HepG2 (cell line): ENCODE data around the gene ODAM. TPM values are rescaled to one million over a fixed set of nuclear protein-coding genes. Genes with fewer than 3 reads are reported as not detected.

Experiments
- ADNP ChIP-seq: sonication (generic); formaldehyde crosslinking; IDR thresholded peaks from 2 replicates; pipeline ENCODE4 v1.4.0; 2020; ENCODE audit warnings: missing genetic modification reagents
- CBX2 ChIP-seq, 2 experiments: fragments of 200-600 bp in 1 of 2; sonication (generic); formaldehyde crosslinking in 1 of 2; IDR thresholded peaks; 2 replicates each; pipeline versions ENCODE4 v1.7.0 to v1.8.1; 2018 to 2022; ENCODE audit warnings: low read depth in 2 of 2, low read length in 1 of 2, mild to moderate bottlenecking in 1 of 2, missing genetic modification reagents in 1 of 2
- EEA1 ChIP-seq: sonication (generic); formaldehyde crosslinking; IDR thresholded peaks from 2 replicates; pipeline ENCODE4 v1.5.1; 2020; ENCODE audit warnings: mild to moderate bottlenecking, missing genetic modification reagents, borderline replicate concordance
- EP300 ChIP-seq, 3 experiments: sonication (generic) in 1 of 3; formaldehyde crosslinking in 1 of 3; IDR thresholded peaks; 2 replicates each; pipeline versions ENCODE4 v1.5.1 to v1.6.1; 2011 to 2020; ENCODE audit warnings: low read depth in 2 of 3, low read length in 2 of 3, borderline replicate concordance in 1 of 3, improper control_type of control experiment in 1 of 3, mild to moderate bottlenecking in 1 of 3, missing genetic modification reagents in 1 of 3, moderate library complexity in 1 of 3
- FOXJ3 ChIP-seq: sonication (generic); formaldehyde crosslinking; IDR thresholded peaks from 2 replicates; pipeline ENCODE4 v1.4.0; 2020; ENCODE audit warnings: missing genetic modification reagents, mild to moderate bottlenecking, borderline replicate concordance
- FOXM1 ChIP-seq: sonication (generic); formaldehyde crosslinking; IDR thresholded peaks from 2 replicates; pipeline ENCODE4 v1.5.0; 2020; ENCODE audit warnings: missing genetic modification reagents
- GFI1 ChIP-seq: sonication (generic); formaldehyde crosslinking; IDR thresholded peaks from 2 replicates; pipeline ENCODE4 v1.5.0; 2020; ENCODE audit warnings: missing genetic modification reagents, mild to moderate bottlenecking, borderline replicate concordance
- JUN ChIP-seq: sonication (generic); formaldehyde crosslinking; IDR thresholded peaks from 2 replicates; pipeline ENCODE4 v1.4.0; 2020; ENCODE audit warnings: mild to moderate bottlenecking, missing genetic modification reagents
- LCORL ChIP-seq, 2 experiments: fragments of 450-650 bp in 1 of 2; sonication (generic) in 1 of 2; formaldehyde crosslinking in 1 of 2; IDR thresholded peaks; 2 replicates each; pipeline versions ENCODE4 v1.5.0 to v1.6.1; 2017 to 2020; ENCODE audit warnings: antibody characterized with exemption in 1 of 2, missing genetic modification reagents in 1 of 2
- NR3C1 ChIP-seq: sonication (generic); formaldehyde crosslinking; IDR thresholded peaks from 2 replicates; pipeline ENCODE4 v1.4.0; 2020; ENCODE audit warnings: missing genetic modification reagents
- PRDM4 ChIP-seq: sonication (generic); formaldehyde crosslinking; IDR thresholded peaks from 2 replicates; pipeline ENCODE4 v1.9.0; 2021; ENCODE audit warnings: missing genetic modification reagents, borderline replicate concordance
- SATB2 ChIP-seq: sonication (generic); formaldehyde crosslinking; IDR thresholded peaks from 2 replicates; pipeline ENCODE4 v1.5.0; 2020; ENCODE audit warnings: missing genetic modification reagents
- SIX1 ChIP-seq: sonication (generic); formaldehyde crosslinking; IDR thresholded peaks from 2 replicates; pipeline ENCODE4 v1.4.0; 2020; ENCODE audit warnings: missing genetic modification reagents, borderline replicate concordance
- SMAD1 ChIP-seq: sonication (generic); formaldehyde crosslinking; IDR thresholded peaks from 2 replicates; pipeline ENCODE4 v1.4.0; 2020; ENCODE audit warnings: missing genetic modification reagents, low read depth, mild to moderate bottlenecking, borderline replicate concordance
- SP5 ChIP-seq: IDR thresholded peaks from 2 replicates; pipeline ENCODE4 v1.6.1; 2016; ENCODE audit warnings: low read depth, borderline replicate concordance
- TEAD3 ChIP-seq: optimal IDR thresholded peaks from 2 replicates; pipeline ENCODE3; 2016; ENCODE audit warnings: borderline replicate concordance
- ZBTB21 ChIP-seq: sonication (generic); formaldehyde crosslinking; IDR thresholded peaks from 2 replicates; pipeline ENCODE4 v1.4.0; 2020; ENCODE audit warnings: missing genetic modification reagents
- ZFP36 ChIP-seq: fragments of 150-350 bp; IDR thresholded peaks from 2 replicates; pipeline ENCODE4 v1.6.1; 2018; ENCODE audit warnings: borderline replicate concordance, low read length, low read depth; ENCODE audit not compliant: partially characterized antibody
- ZFP36L1 ChIP-seq: sonication (generic); formaldehyde crosslinking; IDR thresholded peaks from 2 replicates; pipeline ENCODE4 v1.8.0; 2022; ENCODE audit warnings: mild to moderate bottlenecking, missing genetic modification reagents, moderate library complexity
- ZMYM3 ChIP-seq: sonication (generic); formaldehyde crosslinking; IDR thresholded peaks from 2 replicates; pipeline ENCODE4 v1.5.1; 2020; ENCODE audit warnings: mild to moderate bottlenecking, missing genetic modification reagents
- ZNF3 ChIP-seq: IDR thresholded peaks from 2 replicates; pipeline ENCODE4 v1.7.0; 2017; ENCODE audit warnings: inconsistent platforms
- ZNF335 ChIP-seq: sonication (generic); formaldehyde crosslinking; IDR thresholded peaks from 2 replicates; pipeline ENCODE4 v1.4.0; 2020; ENCODE audit warnings: missing genetic modification reagents
- ZNF878 ChIP-seq: sonication (generic); formaldehyde crosslinking; IDR thresholded peaks from 2 replicates; pipeline ENCODE4 v1.8.1; 2023; ENCODE audit warnings: mild to moderate bottlenecking, missing genetic modification reagents, moderate library complexity
- polyA plus RNA-seq, 8 experiments: library from polyadenylated mRNA; depleted of rRNA in 3 of 8; stranded (reverse) in 7 of 8; unstranded in 1 of 8; fragments of >200 nt; fragmentation: Illumina TruSeq in 4 of 8; extraction: Trizol in 4 of 8; gene quantifications; 2 replicates each; pipeline versions ENCODE4 v1.2.1 to v1.2.3, GENCODE V29; 2011 to 2016; ENCODE audit warnings: low read depth in 4 of 8, missing spikeins in 1 of 8, mixed read lengths in 1 of 8; ENCODE audit not compliant: insufficient read depth in 1 of 8
- total RNA-seq, 5 experiments: library from RNA; depleted of rRNA; stranded (reverse); fragments of >200 nt; fragmentation: Illumina TruSeq; extraction: Trizol; gene quantifications; 2 replicates each; pipeline ENCODE4 v1.2.3, GENCODE V29; 2016; ENCODE audit warnings: low read depth in 1 of 5
- TF ChIP-seq, protein P1 (sequence below): IDR thresholded peaks from 2 replicates; pipeline ENCODE4 v1.6.1; 2016; ENCODE audit warnings: low read depth, control low read depth

ODAM gene
- total and polyA plus RNA-seq, 2 of the 13 experiments (the other 11 are each of a cell fraction or from before 2014, with no cell fraction given) = 94.6 to 115 TPM

DNA sequence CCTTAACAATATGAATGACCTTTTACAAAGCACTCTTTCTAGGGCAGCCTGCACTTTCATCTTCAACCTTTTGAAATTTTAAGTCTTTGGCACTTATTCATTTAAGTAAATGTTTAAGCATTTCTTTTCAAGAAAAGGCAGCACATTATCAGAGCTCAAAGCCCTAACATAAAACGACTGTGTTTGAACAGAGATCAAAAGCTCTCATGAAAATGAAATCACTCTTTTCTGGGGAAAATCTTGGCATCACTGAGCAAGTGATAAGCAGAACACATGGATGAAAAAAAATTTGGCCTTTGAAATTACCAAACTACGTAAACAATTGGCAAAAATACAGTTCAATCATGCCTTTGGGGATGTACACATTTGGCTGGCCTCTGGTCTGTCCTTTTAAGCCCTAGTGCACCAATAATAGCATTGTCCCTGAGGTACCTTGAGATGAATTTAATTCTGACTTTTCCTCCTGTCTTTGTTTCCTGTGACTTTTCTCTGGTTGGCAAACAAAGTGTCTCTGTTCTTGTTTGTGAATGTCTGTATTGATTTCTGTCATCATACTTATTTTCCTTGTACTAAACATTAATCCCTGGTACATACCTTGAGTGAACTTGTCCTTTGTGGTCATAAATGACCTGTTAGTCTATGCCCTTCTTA, 12.9 kb upstream of the ODAM start (continued):
- TF ChIP-seq ADNP (CRISPR knock-in tag) = no peak
- TF ChIP-seq, protein P1, sequence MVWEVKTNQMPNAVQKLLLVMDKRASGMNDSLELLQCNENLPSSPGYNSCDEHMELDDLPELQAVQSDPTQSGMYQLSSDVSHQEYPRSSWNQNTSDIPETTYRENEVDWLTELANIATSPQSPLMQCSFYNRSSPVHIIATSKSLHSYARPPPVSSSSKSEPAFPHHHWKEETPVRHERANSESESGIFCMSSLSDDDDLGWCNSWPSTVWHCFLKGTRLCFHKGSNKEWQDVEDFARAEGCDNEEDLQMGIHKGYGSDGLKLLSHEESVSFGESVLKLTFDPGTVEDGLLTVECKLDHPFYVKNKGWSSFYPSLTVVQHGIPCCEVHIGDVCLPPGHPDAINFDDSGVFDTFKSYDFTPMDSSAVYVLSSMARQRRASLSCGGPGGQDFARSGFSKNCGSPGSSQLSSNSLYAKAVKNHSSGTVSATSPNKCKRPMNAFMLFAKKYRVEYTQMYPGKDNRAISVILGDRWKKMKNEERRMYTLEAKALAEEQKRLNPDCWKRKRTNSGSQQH (CRISPR knock-in tag) = no peak
- TF ChIP-seq EEA1 (CRISPR knock-in tag) = no peak
- TF ChIP-seq ZMYM3 = no peak
- TF ChIP-seq ZNF335 (CRISPR knock-in tag) = no peak
- TF ChIP-seq NR3C1 = no peak
- TF ChIP-seq FOXJ3 (CRISPR knock-in tag) = peak; percentile 96; the same call in 1 of the 2 replicates
- peak; percentile 59 for TF ChIP-seq ZFP36
- peak; percentile 85 for TF ChIP-seq JUN
- TF ChIP-seq ZNF3 = no peak
- no peak for TF ChIP-seq ZFP36L1 (CRISPR knock-in tag)
- peak; percentile 97 for TF ChIP-seq LCORL (IDR thresholded peaks at IDR 0.05)
- TF ChIP-seq LCORL (CRISPR knock-in tag; IDR thresholded peaks at IDR 0.05) = peak; percentile 70; the same call in 1 of the 2 replicates
- peak; percentile 21; the same call in 1 of the 2 replicates for TF ChIP-seq ZNF878 (CRISPR knock-in tag)
- TF ChIP-seq SATB2 (CRISPR knock-in tag) = 0 out of 2 replicates have a peak, but pooled peaks have one; percentile 48
- peak; percentile 75 to 94 for TF ChIP-seq EP300 (IDR thresholded peaks at IDR 0.05; ENCODE audit: low read depth in 2 of 2, low read length in 2 of 2)
- peak; percentile 94 for TF ChIP-seq EP300 (CRISPR knock-in tag; IDR thresholded peaks at IDR 0.05; ENCODE audit: borderline replicate concordance)
- TF ChIP-seq SIX1 (CRISPR knock-in tag) = no peak
- no peak for TF ChIP-seq SMAD1 (CRISPR knock-in tag)
- TF ChIP-seq CBX2 (IDR thresholded peaks at IDR 0.05; ENCODE audit: low read depth, low read length) = no peak
- no peak for TF ChIP-seq CBX2 (CRISPR knock-in tag; IDR thresholded peaks at IDR 0.05; ENCODE audit: low read depth)
- peak; percentile 86 for TF ChIP-seq TEAD3 (CRISPR knock-in tag)
- no peak for TF ChIP-seq PRDM4 (CRISPR knock-in tag)
- TF ChIP-seq FOXM1 (CRISPR knock-in tag) = no peak
- peak; percentile 64; the same call in 1 of the 2 replicates for TF ChIP-seq GFI1
- peak; percentile 22; the same call in 1 of the 2 replicates for TF ChIP-seq SP5 (CRISPR knock-in tag)
- TF ChIP-seq ZBTB21 (CRISPR knock-in tag) = peak; percentile 36; the same call in 1 of the 2 replicates
